Left colon (tissue), 2 donors: Measurements from ENCODE around the gene MYO1B. TPM values are rescaled to one million over a fixed set of nuclear protein-coding genes. Genes with fewer than 3 reads are reported as not detected.

ENCODE experiments used
- ATAC-seq: fragments of 200-7000 bp; cut with Tn5 transposase; one replicate; pipeline ENCODE4 v1.9.1; 2020; ENCODE audit warnings: mild to moderate bottlenecking, moderate library complexity
- DNase-seq, 2 donors: peaks; one replicate each; pipeline ENCODE4 v3.0.0-alpha.2; 2020
- intact Hi-C, 2 donors: fragments of 100-400 bp; cut with DNase I in 1 of 2; cut with micrococcal nuclease in 1 of 2; formaldehyde crosslinking; loops; one replicate each; pipeline versions ENCODE4 v1.11.2 to v1.14.0; 2022; cut with DNase I, micrococcal nuclease
- total RNA-seq, 2 donors: library from RNA; stranded (reverse); fragmentation: NEBNext Ultra II Directional; extraction: Animal tissue kit (Norgen Biotek cat#: 25700); gene quantifications; one replicate each; pipeline ENCODE4 v1.2.1, GENCODE V29; 2021
- donor health status: DM: no; HTN: no; CAD: no.
- donor health status: DM: yes; HTN: yes; CAD: no.

Gene MYO1B
- total RNA-seq, 2 donors from 2014 or later: 62.1 to 63.2 TPM

DNA sequence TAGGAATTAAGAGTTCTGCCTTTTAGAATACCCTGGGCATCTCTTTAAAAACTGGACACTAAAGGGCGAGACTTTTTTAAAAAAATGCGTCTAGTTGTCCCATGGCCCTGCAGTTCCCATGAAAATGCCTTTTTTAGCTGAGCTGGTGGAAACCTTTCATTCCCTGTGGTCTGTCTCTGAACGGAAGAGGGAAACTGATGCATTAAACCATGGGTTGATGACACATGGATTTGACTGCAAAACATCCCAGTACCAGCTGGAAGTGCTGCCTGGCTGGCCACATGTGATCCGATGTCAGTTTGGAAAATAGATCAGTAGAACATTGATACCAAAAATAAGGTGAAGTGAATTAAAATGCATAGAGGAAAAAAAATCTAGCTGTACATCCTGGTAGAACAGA is 129.2 kb downstream of the MYO1B start:
- no peak for ATAC-seq
- intact Hi-C loops: no loop called here
- DNase-seq: no peak

GRCh38 chr2:191374939-191375338 is 129.7 kb downstream of the MYO1B start:
- intact Hi-C loops: no loop called here
- ATAC-seq (peak; percentile 73), DNase-seq (no peak)

- intact Hi-C loops: no loop called here
- ATAC-seq: peak; percentile 98
- DNase-seq: peak; percentile 61 to 81
These were observed 131.9 kb downstream of the MYO1B start for GRCh38 chr2:191376981-191377629.

DNA sequence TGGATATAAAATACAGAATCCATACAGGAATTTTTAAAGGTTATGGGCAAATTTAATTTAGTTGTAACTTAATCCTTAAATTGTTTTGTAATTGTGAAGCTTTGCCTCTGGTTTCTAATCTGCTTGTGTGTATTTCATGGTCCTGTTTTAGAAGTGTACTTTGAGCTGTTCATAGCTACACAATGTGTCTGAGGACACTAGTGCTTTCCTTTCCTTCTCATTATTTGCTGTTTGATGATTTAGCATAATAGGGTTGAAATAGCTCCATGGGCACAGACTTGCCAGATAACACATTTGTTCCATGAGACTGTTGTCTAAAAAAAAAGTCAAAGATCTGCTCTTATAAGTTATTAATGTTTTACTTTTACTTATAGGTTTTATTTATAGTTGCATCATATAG is 134.2 kb downstream of the MYO1B start:
- DNase-seq: no peak
- no peak for ATAC-seq
- intact Hi-C loops: no loop called here

GRCh38 chr2:191382801-191383200 is 137.6 kb downstream of the MYO1B start:
- ATAC-seq (peak; percentile 92), DNase-seq (peak; percentile 75 to 79)
- intact Hi-C loops: no loop called here

DNA sequence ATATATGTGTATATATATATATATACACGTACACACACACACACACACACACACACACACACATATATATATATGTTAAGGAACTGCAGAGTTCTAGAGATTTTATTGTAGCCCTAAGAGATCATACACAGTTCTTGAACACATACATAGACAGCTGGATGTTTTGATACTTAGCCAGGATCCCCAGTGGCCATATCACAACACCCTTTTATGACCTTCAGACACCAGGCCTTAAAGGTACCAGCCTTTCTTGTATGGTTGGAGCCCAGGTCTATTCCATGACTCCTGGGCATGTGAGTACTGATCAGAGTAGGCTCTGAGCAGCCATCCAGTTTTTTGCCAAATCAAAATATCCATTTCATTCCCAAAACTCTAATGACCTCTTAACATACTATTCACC is 138.3 kb downstream of the MYO1B start:
- ATAC-seq: peak; percentile 72
- intact Hi-C loops: no loop called here
- no peak for DNase-seq

GRCh38 chr2:191384829-191385228 is 139.6 kb downstream of the MYO1B start:
- ATAC-seq (no peak), DNase-seq (no peak)
- intact Hi-C loops: no loop called here

GRCh38 chr2:191385416-191386160 is 140.4 kb downstream of the MYO1B start:
- intact Hi-C loops: no loop called here
- no peak for ATAC-seq
- no peak for DNase-seq

GRCh38 chr2:191386938-191387536 is 141.8 kb downstream of the MYO1B start:
- ATAC-seq (no peak), DNase-seq (no peak)
- intact Hi-C loops: no loop called here

DNA sequence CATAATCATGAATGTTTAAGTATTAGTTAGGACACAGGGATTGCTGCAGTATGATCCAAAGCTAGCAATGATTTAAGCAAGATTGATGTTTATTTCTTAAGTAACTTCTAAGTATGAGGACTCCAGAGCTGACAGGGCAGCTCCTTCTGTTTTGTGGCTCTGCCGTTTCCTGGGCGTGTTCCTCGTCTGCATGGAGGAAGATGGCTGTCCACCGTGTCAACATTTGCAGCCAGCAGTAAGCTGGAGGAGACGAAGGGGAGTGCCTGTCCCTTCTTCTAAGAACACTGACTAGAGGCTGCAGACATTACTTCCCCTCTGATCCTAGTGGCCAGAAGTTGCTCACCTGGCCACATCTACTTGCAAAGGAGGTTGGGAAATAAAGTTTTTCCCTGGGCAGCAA is 144.1 kb downstream of the MYO1B start:
- DNase-seq (peak in 1 of 2 donors; percentile 22), ATAC-seq (peak; percentile 77)
- intact Hi-C loops: no loop called here

GRCh38 chr2:191391171-191391570 is 146.0 kb downstream of the MYO1B start:
- DNase-seq (no peak), ATAC-seq (no peak)
- intact Hi-C loops: no loop called here

DNA sequence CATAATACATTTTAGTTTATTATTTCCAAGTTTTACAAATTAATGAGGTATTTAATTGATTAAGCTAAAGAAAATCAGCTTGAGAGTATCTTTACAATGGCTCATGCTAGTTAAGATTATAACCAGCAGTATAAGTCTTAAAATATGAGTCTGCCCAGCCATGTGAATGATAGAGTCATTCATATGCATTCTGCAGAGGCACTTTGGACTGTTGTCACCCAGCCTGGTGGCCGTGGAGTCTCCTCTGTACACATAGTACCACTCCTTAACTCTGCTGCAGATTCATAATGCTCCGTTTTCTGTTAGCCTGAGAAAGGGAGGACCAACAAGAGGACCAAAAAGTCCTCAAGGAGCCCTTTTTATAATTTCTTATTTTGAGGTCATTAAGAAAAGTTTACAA is 148.8 kb downstream of the MYO1B start:
- DNase-seq (no peak), ATAC-seq (peak; percentile 88)
- intact Hi-C loops: no loop called here

GRCh38 chr2:191396794-191397193 is 151.6 kb downstream of the MYO1B start:
- DNase-seq (no peak), ATAC-seq (no peak)
- intact Hi-C loops: no loop called here

DNA sequence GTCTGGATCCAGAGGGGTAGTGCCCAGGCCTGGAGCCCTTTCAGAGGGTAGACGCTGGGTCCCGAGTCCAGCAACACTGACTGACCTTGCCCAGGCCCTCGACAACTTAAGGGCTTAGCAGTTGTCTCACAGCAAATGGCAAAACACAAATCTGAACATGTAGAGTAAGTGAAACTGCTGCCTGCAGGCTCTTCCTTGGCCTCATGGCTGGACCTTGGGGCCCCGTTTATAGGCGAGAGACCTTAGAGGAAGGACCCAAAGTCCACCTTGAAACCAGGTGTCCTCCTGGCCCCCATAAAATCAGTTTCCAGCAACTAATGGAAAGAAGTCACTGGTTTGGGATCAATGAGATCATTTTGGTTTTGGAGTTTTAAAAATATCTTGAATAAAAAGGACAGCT is 154.4 kb downstream of the MYO1B start:
- intact Hi-C loops: no loop called here
- DNase-seq: no peak
- ATAC-seq: no peak

DNA sequence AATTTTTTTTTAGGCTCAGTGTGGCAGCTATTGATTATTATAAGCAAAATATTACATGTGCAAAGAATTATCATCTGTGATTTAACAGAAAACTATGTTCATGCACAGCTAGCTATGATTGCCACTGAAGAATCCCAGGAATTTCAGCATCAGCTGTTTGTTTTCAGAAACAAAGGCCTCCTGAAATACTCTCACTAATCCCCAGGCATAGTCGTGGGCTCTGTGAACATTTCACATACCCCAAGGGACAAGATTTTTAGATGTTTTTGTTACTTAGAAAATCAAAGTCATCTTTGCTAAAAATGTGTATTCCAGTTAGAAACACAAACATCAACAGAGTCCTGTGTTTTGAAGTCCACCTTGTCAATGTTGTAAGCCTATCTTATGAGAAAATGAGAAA is 156.1 kb downstream of the MYO1B start:
- intact Hi-C loops: no loop called here
- DNase-seq: no peak
- ATAC-seq: no peak

DNA sequence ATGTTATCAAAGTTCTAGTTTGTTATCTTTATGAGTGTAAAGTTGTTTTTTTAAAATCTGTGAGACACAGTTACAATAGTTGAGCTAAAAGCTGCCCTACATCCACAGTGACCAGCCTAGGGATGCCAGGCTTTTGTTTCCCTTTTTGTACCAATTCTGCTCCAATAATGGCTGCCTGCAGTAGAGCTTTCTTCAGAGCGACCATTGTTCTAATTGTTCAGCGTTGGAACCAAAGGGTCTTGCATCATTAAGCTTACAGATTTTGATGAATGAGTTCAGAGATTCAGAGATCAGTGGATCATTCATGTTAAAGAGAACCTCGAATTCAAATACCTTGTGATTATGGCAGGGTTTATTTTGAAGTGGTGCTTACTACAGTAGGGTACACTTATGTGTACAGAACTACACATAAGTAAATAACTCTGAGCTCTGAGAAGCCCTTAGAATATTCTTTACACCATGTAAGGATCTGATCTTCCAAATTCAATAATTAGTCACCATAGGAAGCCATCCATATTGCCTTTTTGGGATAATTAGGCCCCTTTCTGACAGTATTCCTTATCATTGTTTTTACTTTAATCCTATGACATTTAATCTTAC is 157.9 kb downstream of the MYO1B start:
- intact Hi-C loops: no loop called here
- ATAC-seq (no peak), DNase-seq (no peak)

- DNase-seq (no peak), ATAC-seq (peak; percentile 80)
- intact Hi-C loops: no loop called here
These were observed 159.4 kb downstream of the MYO1B start for GRCh38 chr2:191404568-191404991.

DNA sequence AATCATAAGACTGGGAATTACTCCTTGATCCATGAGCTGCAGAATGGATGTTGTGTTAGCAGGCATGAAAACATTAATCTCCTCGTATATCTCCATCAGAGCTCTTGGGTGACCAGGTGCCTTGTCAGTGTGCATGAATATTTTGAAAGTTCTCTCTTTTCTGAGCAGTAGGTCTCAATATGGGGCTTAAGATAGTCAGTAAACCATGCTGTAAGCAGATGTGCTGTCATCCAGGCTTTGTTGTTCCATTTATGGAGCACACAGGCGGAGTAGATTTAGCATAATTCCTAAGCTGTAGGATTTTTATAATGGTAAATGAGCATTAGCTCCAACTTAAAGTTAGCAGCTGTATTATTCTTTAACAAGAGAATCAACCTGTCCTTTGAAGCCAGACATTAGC is 160.3 kb downstream of the MYO1B start:
- ATAC-seq (no peak), DNase-seq (no peak)
- intact Hi-C loops: no loop called here

DNA sequence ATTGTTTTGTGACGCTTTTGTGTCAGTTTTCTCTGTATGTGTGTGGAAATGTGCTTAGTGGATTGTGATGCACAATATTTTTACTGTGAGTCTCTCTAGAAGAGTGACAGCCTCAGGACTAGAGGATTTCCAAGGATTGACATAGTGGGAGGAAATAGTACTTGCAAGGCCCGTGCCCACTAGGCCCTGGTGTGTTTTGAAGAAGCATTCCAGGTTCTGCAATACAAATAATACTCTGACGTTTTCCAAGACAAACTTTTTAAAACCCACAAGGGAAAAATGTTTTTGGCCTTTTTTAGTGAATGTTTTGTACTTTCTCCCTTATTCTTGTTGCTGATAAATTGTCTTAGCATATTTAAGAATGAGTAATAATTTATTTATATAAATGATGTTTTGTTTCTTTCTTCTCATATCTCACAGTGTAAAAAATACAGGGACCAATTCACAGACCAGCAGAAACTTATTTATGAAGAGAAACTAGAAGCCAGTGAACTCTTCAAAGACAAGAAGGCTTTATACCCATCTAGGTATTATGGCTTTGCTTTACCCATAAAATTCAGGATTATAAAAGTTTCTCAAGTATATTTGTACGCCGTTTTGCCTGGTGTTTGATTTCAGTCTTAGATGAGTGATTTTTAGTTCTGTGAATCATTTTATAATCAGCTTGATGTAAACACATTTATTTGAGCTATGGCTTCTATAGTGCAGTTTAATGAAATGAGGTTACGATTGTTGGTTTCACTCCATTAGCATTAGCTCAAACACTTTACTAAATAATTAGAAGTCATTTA is 165.6 kb downstream of the MYO1B start:
- intact Hi-C loops: no loop called here
- ATAC-seq (peak; percentile 67), DNase-seq (no peak)
